ENCODE data around the gene ARHGAP35. TPM values are rescaled to one million over a fixed set of nuclear protein-coding genes. Genes with fewer than 3 reads are reported as not detected.
"Not testable (repeated sequence)": the region's sequence is repeated elsewhere in the genome, so short reads cannot be mapped to it uniquely, and the experiment has no call there.

Gene ARHGAP35
- total RNA-seq, 4 donors from 2014 or later: 77.1 to 159 (median 98.4) TPM

GRCh38 chr19:46866407-46867136 lies 5.8 kb downstream of the ARHGAP35 start:
- Histone ChIP-seq H3K27ac (peak overlapping the region; percentile 2 to 37 (median 31)), H3K27me3 (no peaks in the 10 kb centered on the region), H3K4me3 (no peak overlapping the region), H3K36me3 (no peaks in the 10 kb centered on the region), H3K4me1 (peaks cover 30 to 74% (median 54%) of the 10 kb centered on the region in 4 donors), H3K9me3 (no peaks in the 10 kb centered on the region)
- DNase-seq: no peak
- 13 to 34% methylated on average over 3 of the region's 3 CpGs for WGBS, 2 donors (ENCODE audit: low coverage in 1 of 2)
- TF ChIP-seq POLR2A (IDR thresholded peaks at IDR 0.05) (no peak), POLR2AphosphoS5 (IDR thresholded peaks at IDR 0.05) (no peak), CTCF (IDR thresholded peaks at IDR 0.05) (no peak), EP300 (IDR thresholded peaks at IDR 0.05; ENCODE audit: low read depth) (no peak)
- intact Hi-C loops (cut with DNase I; ENCODE audit: low total_unique reads): no loop called here
- in situ Hi-C loops (cut with MboI; ENCODE audit: low pct_ligation_motif_present in 1 of 4, low pct_unique_long_range_greater_than_20kb in 1 of 4, low sequenced_read_pairs in 3 of 4): no loop called here

- H3K4me1 ChIP-seq: peaks cover 30 to 68% (median 49%) of the 10 kb centered on the region in 4 donors
Measured at GRCh38 chr19:46867170-46867569, 6.4 kb downstream of the ARHGAP35 start.

GRCh38 chr19:46868025-46868802 lies 7.4 kb downstream of the ARHGAP35 start:
- H3K36me3 ChIP-seq: no peaks in the 10 kb centered on the region
- in situ Hi-C loops (cut with MboI; ENCODE audit: low pct_ligation_motif_present in 1 of 4, low pct_unique_long_range_greater_than_20kb in 1 of 4, low sequenced_read_pairs in 3 of 4) (no loop called here), intact Hi-C loops (cut with DNase I; ENCODE audit: low total_unique reads) (no loop called here)
- DNase-seq: no peak
- H3K27me3 ChIP-seq: no peaks in the 10 kb centered on the region
- no peak for TF ChIP-seq POLR2AphosphoS5 (IDR thresholded peaks at IDR 0.05)
- TF ChIP-seq EP300 (IDR thresholded peaks at IDR 0.05; ENCODE audit: low read depth): no peak
- no peak for TF ChIP-seq CTCF (IDR thresholded peaks at IDR 0.05)
- TF ChIP-seq POLR2A (IDR thresholded peaks at IDR 0.05): no peak
- WGBS, 2 donors (ENCODE audit: low coverage in 1 of 2): 87 to 89% methylated on average over 2 to 4 of the region's 4 CpGs
- no peak overlapping the region for H3K4me3 ChIP-seq
- H3K9me3 ChIP-seq: no peaks in the 10 kb centered on the region
- peaks cover 23 to 57% (median 39%) of the 10 kb centered on the region in 4 donors for H3K4me1 ChIP-seq
- H3K27ac ChIP-seq: no peak overlapping the region

More at GRCh38 chr19:46867170-46867569, 6.4 kb downstream of the ARHGAP35 start:
- Histone ChIP-seq H3K36me3 (no peaks in the 10 kb centered on the region), H3K27me3 (no peaks in the 10 kb centered on the region), H3K27ac (peak overlapping the region in 3 of 4 donors; percentile 2 to 37 (median 25)), H3K4me3 (no peak overlapping the region), H3K9me3 (no peaks in the 10 kb centered on the region)
- TF ChIP-seq POLR2A (IDR thresholded peaks at IDR 0.05) (no peak), CTCF (IDR thresholded peaks at IDR 0.05) (no peak), EP300 (IDR thresholded peaks at IDR 0.05; ENCODE audit: low read depth) (no peak), POLR2AphosphoS5 (IDR thresholded peaks at IDR 0.05) (no peak)
- intact Hi-C loops (cut with DNase I; ENCODE audit: low total_unique reads) (no loop called here), in situ Hi-C loops (cut with MboI; ENCODE audit: low pct_ligation_motif_present in 1 of 4, low pct_unique_long_range_greater_than_20kb in 1 of 4, low sequenced_read_pairs in 3 of 4) (no loop called here)
- DNase-seq: no peak
- WGBS, 2 donors (ENCODE audit: low coverage in 1 of 2): 35 to 40% methylated on average over 3 of the region's 3 CpGs

- 78 to 88% methylated on average over 1 to 5 of the region's 5 CpGs for WGBS, 2 donors (ENCODE audit: low coverage in 1 of 2)
- H3K27ac ChIP-seq; H3K36me3 ChIP-seq; H3K9me3 ChIP-seq; H3K4me3 ChIP-seq; in situ Hi-C loops (cut with MboI; ENCODE audit: low pct_ligation_motif_present in 1 of 4, low pct_unique_long_range_greater_than_20kb in 1 of 4, low sequenced_read_pairs in 3 of 4); H3K27me3 ChIP-seq; DNase-seq; intact Hi-C loops (cut with DNase I; ENCODE audit: low total_unique reads): not testable (repeated sequence)
- H3K4me1 ChIP-seq: peaks cover 9 to 28% (median 16%) of the 10 kb centered on the region in 4 donors
Measured at GRCh38 chr19:46871173-46871572, 10.4 kb downstream of the ARHGAP35 start.

All from transverse colon (tissue), 4 donors.